Parathyroid adenoma (tissue), 2 donors: ENCODE results near the gene ZC3H14.

Experiments used
- H2AFZ ChIP-seq: fragments of 300-600 bp; sonication (generic); one replicate; pipeline ENCODE4 v1.7.0; 2017; ENCODE audit warnings: antibody characterized with exemption, mild to moderate bottlenecking
- H3K27ac ChIP-seq: fragments of 300-600 bp; sonication (generic); one replicate; pipeline ENCODE4 v1.7.0; 2017
- H3K27me3 ChIP-seq: fragments of 300-600 bp; sonication (generic); one replicate; pipeline ENCODE4 v1.7.0; 2017; ENCODE audit warnings: low read length; ENCODE audit not compliant: control insufficient read depth, insufficient read depth
- H3K36me3 ChIP-seq: fragments of 300-600 bp; sonication (generic); one replicate; pipeline ENCODE4 v1.7.0; 2017; ENCODE audit warnings: low read length; ENCODE audit not compliant: control insufficient read depth, insufficient read depth
- H3K4me1 ChIP-seq: fragments of 300-600 bp; sonication (generic); one replicate; pipeline ENCODE4 v1.7.0; 2017; ENCODE audit warnings: control low read depth
- H3K4me2 ChIP-seq: fragments of 300-600 bp; sonication (generic); one replicate; pipeline ENCODE4 v1.7.0; 2017; ENCODE audit warnings: low read length
- H3K4me3 ChIP-seq: fragments of 300-600 bp; sonication (generic); one replicate; pipeline ENCODE4 v1.7.0; 2017; ENCODE audit warnings: low read depth, low read length
- H3K79me2 ChIP-seq: fragments of 300-600 bp; sonication (generic); one replicate; pipeline ENCODE4 v1.7.0; 2017; ENCODE audit warnings: control low read depth
- H3K9ac ChIP-seq: fragments of 300-600 bp; sonication (generic); one replicate; pipeline ENCODE4 v1.7.0; 2017; ENCODE audit warnings: mild to moderate bottlenecking
- H3K9me3 ChIP-seq: fragments of 300-600 bp; sonication (generic); one replicate; pipeline ENCODE4 v1.7.0; 2017; ENCODE audit warnings: low read length; ENCODE audit not compliant: control insufficient read depth
- CTCF ChIP-seq: fragments of 300-600 bp; sonication (generic); IDR thresholded peaks from one replicate; pipeline ENCODE4 v1.7.0; 2017; ENCODE audit warnings: antibody characterized with exemption, mild to moderate bottlenecking
- donor health status: primary hyperparathyroidism.

ZC3H14 gene

GRCh38 chr14:88545256-88545655 lies 17.6 kb upstream of the ZC3H14 start:
- no peaks in the 10 kb centered on the region for H3K9me3 ChIP-seq
- no peaks in the 10 kb centered on the region for H3K27me3 ChIP-seq
- no peak overlapping the region for H3K4me3 ChIP-seq
- no peaks in the 10 kb centered on the region for H3K36me3 ChIP-seq
- peaks cover 3% of the 10 kb centered on the region for H3K4me1 ChIP-seq
- H3K9ac ChIP-seq: no peak overlapping the region
- no peak overlapping the region for H2AFZ ChIP-seq
- H3K4me2 ChIP-seq: no peak overlapping the region
- H3K27ac ChIP-seq: no peak overlapping the region
- no peak for TF ChIP-seq CTCF
- peaks cover 16% of the 10 kb centered on the region for H3K79me2 ChIP-seq

- Histone ChIP-seq H3K4me2 (no peak overlapping the region), H3K9ac (no peak overlapping the region), H2AFZ (no peak overlapping the region), H3K4me3 (no peak overlapping the region), H3K36me3 (no peaks in the 10 kb centered on the region), H3K9me3 (no peaks in the 10 kb centered on the region), H3K79me2 (peaks cover 7% of the 10 kb centered on the region), H3K27ac (no peak overlapping the region), H3K27me3 (no peaks in the 10 kb centered on the region), H3K4me1 (peaks cover 3% of the 10 kb centered on the region)
- no peak for TF ChIP-seq CTCF
These were observed 16.0 kb upstream of the ZC3H14 start for GRCh38 chr14:88546621-88547385.

GRCh38 chr14:88547386-88547780 lies 15.5 kb upstream of the ZC3H14 start:
- H2AFZ ChIP-seq: no peak overlapping the region
- no peaks in the 10 kb centered on the region for H3K9me3 ChIP-seq
- no peaks in the 10 kb centered on the region for H3K27me3 ChIP-seq
- no peak for TF ChIP-seq CTCF
- H3K4me3 ChIP-seq: no peak overlapping the region
- H3K9ac ChIP-seq: no peak overlapping the region
- H3K27ac ChIP-seq: no peak overlapping the region
- H3K4me1 ChIP-seq: peaks cover 2% of the 10 kb centered on the region
- H3K79me2 ChIP-seq: peaks cover 7% of the 10 kb centered on the region
- H3K36me3 ChIP-seq: no peaks in the 10 kb centered on the region
- H3K4me2 ChIP-seq: no peak overlapping the region

- no peaks in the 10 kb centered on the region for H3K27me3 ChIP-seq
- no peak overlapping the region for H3K27ac ChIP-seq
- H3K4me3 ChIP-seq: no peak overlapping the region
- H3K36me3 ChIP-seq: no peaks in the 10 kb centered on the region
- no peaks in the 10 kb centered on the region for H3K9me3 ChIP-seq
- peaks cover 5% of the 10 kb centered on the region for H3K4me1 ChIP-seq
- no peak overlapping the region for H3K4me2 ChIP-seq
- no peak overlapping the region for H2AFZ ChIP-seq
- H3K9ac ChIP-seq: no peak overlapping the region
- peaks cover 5% of the 10 kb centered on the region for H3K79me2 ChIP-seq
- no peak for TF ChIP-seq CTCF
These were observed 12.8 kb upstream of the ZC3H14 start for GRCh38 chr14:88550078-88550477.
